Measurements from ENCODE around the gene CFHR1.

GRCh38 chr1:196877964-196878363 lies 58.4 kb downstream of the CFHR1 start:
- TF ChIP-seq EZH2phosphoT487 (IDR thresholded peaks at IDR 0.05; ENCODE audit: insufficient read depth, low read depth) = no peak
- no peak for TF ChIP-seq EZH2 (IDR thresholded peaks at IDR 0.05; ENCODE audit: insufficient read depth, poor library complexity, severe bottlenecking)

Measured in GM23248 (cell line).